Smooth muscle cell (in vitro differentiated cells): ENCODE measurements around the gene PIGN. TPM values are rescaled to one million over a fixed set of nuclear protein-coding genes. Genes with fewer than 3 reads are reported as not detected.

ENCODE experiments used
- DNase-seq: peaks from one replicate; lab custom pipeline; 2025; ENCODE audit not compliant: unreplicated experiment; lab: John Stamatoyannopoulos, UW
- H2AFZ ChIP-seq: fragments of 200-600 bp; sonication (generic); 2 replicates; pipeline ENCODE4 v1.6.0; 2016; ENCODE audit warnings: antibody characterized with exemption, low read depth, mild to moderate bottlenecking
- H3F3A ChIP-seq: fragments of 200-600 bp; sonication (generic); 2 replicates; pipeline ENCODE4 v1.6.0; 2017; ENCODE audit warnings: antibody characterized with exemption, low read depth
- H3K27ac ChIP-seq: fragments of 200-600 bp; sonication (generic); 2 replicates; pipeline ENCODE4 v1.5.1; 2016; ENCODE audit warnings: low read depth, mild to moderate bottlenecking
- H3K27me3 ChIP-seq: fragments of 200-600 bp; sonication (generic); 2 replicates; pipeline ENCODE4 v1.6.1; 2016; ENCODE audit warnings: low read depth, mild to moderate bottlenecking
- H3K36me3 ChIP-seq: fragments of 200-600 bp; sonication (generic); 2 replicates; pipeline ENCODE4 v1.5.1; 2016; ENCODE audit warnings: low read depth
- H3K4me1 ChIP-seq: fragments of 200-600 bp; sonication (generic); 2 replicates; pipeline ENCODE4 v1.5.1; 2016; ENCODE audit warnings: low read depth
- H3K4me2 ChIP-seq: fragments of 200-600 bp; sonication (generic); 2 replicates; pipeline ENCODE4 v1.6.0; 2016; ENCODE audit warnings: mild to moderate bottlenecking
- H3K4me3 ChIP-seq: fragments of 200-600 bp; sonication (generic); 2 replicates; pipeline ENCODE4 v1.5.1; 2016; ENCODE audit warnings: mild to moderate bottlenecking
- H3K79me2 ChIP-seq: fragments of 200-600 bp; sonication (generic); 2 replicates; pipeline ENCODE4 v1.6.0; 2016; ENCODE audit warnings: low read depth, mild to moderate bottlenecking
- H3K9ac ChIP-seq: fragments of 200-600 bp; sonication (generic); 2 replicates; pipeline ENCODE4 v1.6.0; 2016; ENCODE audit warnings: low read depth
- H3K9me3 ChIP-seq: fragments of 200-600 bp; sonication (generic); replicated peaks from 2 replicates; pipeline ENCODE4 v1.5.1; 2016; ENCODE audit warnings: low read depth
- H4K20me1 ChIP-seq: fragments of 200-600 bp; sonication (generic); 2 replicates; pipeline ENCODE4 v1.6.0; 2016; ENCODE audit warnings: low read depth
- WGBS: methylation state at CpG from one replicate; pipeline ENCODE4 v1.1.7; 2016; ENCODE audit warnings: low lambda C conversion rate; 5-methylcytosine and 5-hydroxymethylcytosine counted together
- polyA plus RNA-seq: library from polyadenylated mRNA; unstranded; fragments of >200 nt; fragmentation: Nextera tagmentation; extraction: Ambion mirVana; gene quantifications from 2 replicates; pipeline ENCODE4 v1.2.1, GENCODE V29; 2016
- total RNA-seq: library from RNA; depleted of rRNA; stranded (reverse); fragments of >200 nt; gene quantifications from 2 replicates; pipeline ENCODE4 v1.2.3, GENCODE V29; 2014
- TF ChIP-seq, protein P1 (sequence below): fragments of 200-600 bp; sonication (generic); IDR thresholded peaks from 2 replicates; pipeline ENCODE4 v1.5.1; 2017; ENCODE audit warnings: borderline replicate concordance, mild to moderate bottlenecking, antibody characterized with exemption; ENCODE audit not compliant: insufficient read depth, poor library complexity, severe bottlenecking

The PIGN gene
- total and polyA plus RNA-seq, 2 experiments from 2014 or later: 14.3 to 31.8 TPM

- H3K27me3 ChIP-seq: no peaks in the 10 kb centered on the region
- peaks cover 20% of the 10 kb centered on the region for H3F3A ChIP-seq
- no peaks in the 10 kb centered on the region for H3K79me2 ChIP-seq
- no peaks in the 10 kb centered on the region for H3K36me3 ChIP-seq
- no peak for DNase-seq
- H3K4me3 ChIP-seq: no peak overlapping the region
- peaks cover 15% of the 10 kb centered on the region for H3K4me1 ChIP-seq
- no peak overlapping the region for H3K9ac ChIP-seq
- no peak overlapping the region for H3K4me2 ChIP-seq
- H4K20me1 ChIP-seq: no peaks in the 10 kb centered on the region
- H3K27ac ChIP-seq: no peak overlapping the region
- no peaks in the 10 kb centered on the region for H3K9me3 ChIP-seq
- 88% methylated on average over 1 of the region's 1 CpG for WGBS
- TF ChIP-seq, protein P1, sequence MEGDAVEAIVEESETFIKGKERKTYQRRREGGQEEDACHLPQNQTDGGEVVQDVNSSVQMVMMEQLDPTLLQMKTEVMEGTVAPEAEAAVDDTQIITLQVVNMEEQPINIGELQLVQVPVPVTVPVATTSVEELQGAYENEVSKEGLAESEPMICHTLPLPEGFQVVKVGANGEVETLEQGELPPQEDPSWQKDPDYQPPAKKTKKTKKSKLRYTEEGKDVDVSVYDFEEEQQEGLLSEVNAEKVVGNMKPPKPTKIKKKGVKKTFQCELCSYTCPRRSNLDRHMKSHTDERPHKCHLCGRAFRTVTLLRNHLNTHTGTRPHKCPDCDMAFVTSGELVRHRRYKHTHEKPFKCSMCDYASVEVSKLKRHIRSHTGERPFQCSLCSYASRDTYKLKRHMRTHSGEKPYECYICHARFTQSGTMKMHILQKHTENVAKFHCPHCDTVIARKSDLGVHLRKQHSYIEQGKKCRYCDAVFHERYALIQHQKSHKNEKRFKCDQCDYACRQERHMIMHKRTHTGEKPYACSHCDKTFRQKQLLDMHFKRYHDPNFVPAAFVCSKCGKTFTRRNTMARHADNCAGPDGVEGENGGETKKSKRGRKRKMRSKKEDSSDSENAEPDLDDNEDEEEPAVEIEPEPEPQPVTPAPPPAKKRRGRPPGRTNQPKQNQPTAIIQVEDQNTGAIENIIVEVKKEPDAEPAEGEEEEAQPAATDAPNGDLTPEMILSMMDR: no peak
- H2AFZ ChIP-seq: no peak overlapping the region
These were observed 191.2 kb downstream of the PIGN start for GRCh38 chr18:61995618-61996017.

GRCh38 chr18:61993831-61994230, 193.0 kb downstream of the PIGN start:
- Histone ChIP-seq H3K4me1 (peaks cover 15% of the 10 kb centered on the region), H3K79me2 (no peaks in the 10 kb centered on the region), H2AFZ (no peak overlapping the region), H3K27ac (peak overlapping the region; percentile 90), H4K20me1 (no peaks in the 10 kb centered on the region), H3K9ac (no peak overlapping the region), H3K4me3 (no peak overlapping the region), H3F3A (peaks cover 11% of the 10 kb centered on the region), H3K27me3 (no peaks in the 10 kb centered on the region), H3K36me3 (no peaks in the 10 kb centered on the region), H3K4me2 (no peak overlapping the region), H3K9me3 (no peaks in the 10 kb centered on the region)
- no peak for DNase-seq
- WGBS: 100% methylated on average over 1 of the region's 1 CpG
- TF ChIP-seq, protein P1: no peak

DNA sequence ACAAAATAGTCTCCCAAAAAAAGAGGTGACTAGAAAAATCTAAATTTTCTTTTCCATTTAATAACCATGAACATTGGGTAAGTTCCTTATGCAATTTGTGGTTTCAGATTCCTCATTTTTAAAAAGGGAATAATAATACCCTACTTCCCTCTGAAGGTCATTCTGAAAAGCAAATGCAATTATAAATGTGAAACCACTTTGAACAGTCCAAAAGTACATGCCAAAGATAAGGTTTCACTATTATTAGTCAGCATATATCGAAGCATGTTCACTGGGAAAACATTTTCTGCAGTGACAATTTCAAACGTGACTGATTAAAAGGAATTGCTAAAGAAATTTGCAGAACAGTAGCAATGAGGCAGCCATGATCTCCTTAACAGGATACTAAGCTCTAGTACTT, 193.9 kb downstream of the PIGN start:
- peaks cover 15% of the 10 kb centered on the region for H3K4me1 ChIP-seq
- peak overlapping the region; percentile 90 for H3K27ac ChIP-seq
- no peaks in the 10 kb centered on the region for H3K79me2 ChIP-seq
- no peaks in the 10 kb centered on the region for H3K9me3 ChIP-seq
- H3F3A ChIP-seq: peaks cover 11% of the 10 kb centered on the region
- no peaks in the 10 kb centered on the region for H3K27me3 ChIP-seq
- peak overlapping the region; percentile 52 for H2AFZ ChIP-seq
- peak overlapping the region; percentile 70 for H3K4me2 ChIP-seq
- H4K20me1 ChIP-seq: no peaks in the 10 kb centered on the region
- no peak for DNase-seq
- H3K9ac ChIP-seq: peak overlapping the region; percentile 65
- TF ChIP-seq, protein P1: no peak
- H3K4me3 ChIP-seq: no peak overlapping the region
- no peaks in the 10 kb centered on the region for H3K36me3 ChIP-seq
- WGBS: 3% methylated on average over 2 of the region's 2 CpGs

DNA sequence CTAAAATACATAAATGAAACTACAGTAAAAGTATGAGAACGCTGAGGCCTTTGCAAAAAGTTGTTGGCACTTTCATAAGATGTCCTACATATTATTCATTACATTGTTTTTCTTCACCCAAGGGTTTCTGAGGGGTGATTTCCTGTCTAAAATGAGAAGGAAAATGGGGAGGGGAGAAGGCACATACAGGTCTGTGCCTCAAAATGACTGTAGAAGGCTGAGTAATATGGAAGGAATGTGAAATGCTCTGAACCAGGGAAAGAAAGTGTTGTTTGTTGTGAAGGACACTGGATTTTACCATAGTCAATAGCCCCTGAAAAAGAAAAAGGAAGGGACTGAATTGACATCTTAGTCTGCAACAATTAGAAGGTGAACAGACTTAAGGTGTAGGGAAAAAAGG, 194.6 kb downstream of the PIGN start:
- H3K4me3 ChIP-seq: no peak overlapping the region
- no peaks in the 10 kb centered on the region for H3K27me3 ChIP-seq
- no peak for DNase-seq
- H3K9ac ChIP-seq: peak overlapping the region; percentile 65
- peak overlapping the region; percentile 90 for H3K27ac ChIP-seq
- peak overlapping the region; percentile 70 for H3K4me2 ChIP-seq
- no peaks in the 10 kb centered on the region for H4K20me1 ChIP-seq
- peaks cover 11% of the 10 kb centered on the region for H3F3A ChIP-seq
- whole genome bisulfite sequencing: 68% methylated on average over 1 of the region's 1 CpG
- peaks cover 15% of the 10 kb centered on the region for H3K4me1 ChIP-seq
- H3K79me2 ChIP-seq: no peaks in the 10 kb centered on the region
- H3K9me3 ChIP-seq: no peaks in the 10 kb centered on the region
- H3K36me3 ChIP-seq: no peaks in the 10 kb centered on the region
- H2AFZ ChIP-seq: peak overlapping the region; percentile 52
- TF ChIP-seq, protein P1: no peak
